Stimulated activated CD8-positive, alpha-beta memory T cell treated with anti-CD3 and anti-CD28 coated beads, Interleukin-12 subunit alpha, Interleukin-12 subunit beta, amount 100 ng/mL, for 4 hours (primary cell): ENCODE data around the gene SASH1.
"Not testable (repeated sequence)": the region's sequence is repeated elsewhere in the genome, so short reads cannot be mapped to it uniquely, and the experiment has no call there.

Experiments used
- DNase-seq: peaks from one replicate; pipeline ENCODE4 v3.0.0-alpha.2; 2020; ENCODE audit warnings: low read depth

Gene SASH1

GRCh38 chr6:148370176-148370575 lies 27.5 kb downstream of the SASH1 start:
- no peak for DNase-seq

- DNase-seq = no peak
Measured at GRCh38 chr6:148374040-148374774, 31.6 kb downstream of the SASH1 start.

DNA sequence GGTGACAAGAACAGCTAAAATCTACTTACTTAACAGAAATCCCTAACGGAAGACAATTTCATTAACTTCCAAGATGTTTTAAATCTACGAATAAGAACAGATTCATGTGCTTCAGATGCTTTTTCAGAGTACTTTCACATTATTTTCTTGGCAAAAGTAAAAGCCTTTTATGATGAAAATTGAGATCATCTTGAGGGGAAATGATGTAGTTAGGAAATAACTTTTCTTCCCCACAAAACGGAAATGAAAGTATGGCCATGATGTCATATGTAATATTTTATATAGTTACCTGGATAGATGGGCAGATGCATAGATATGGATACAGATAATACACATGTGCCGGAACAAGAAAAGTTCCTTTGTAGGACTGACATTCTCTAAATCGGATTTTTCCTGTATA lies 32.8 kb downstream of the SASH1 start:
- no peak for DNase-seq

GRCh38 chr6:148379481-148379880 lies 36.8 kb downstream of the SASH1 start:
- DNase-seq = no peak

- no peak for DNase-seq
Measured at GRCh38 chr6:148379966-148380713, 37.5 kb downstream of the SASH1 start.

GRCh38 chr6:148382051-148382450 lies 39.4 kb downstream of the SASH1 start:
- not testable (repeated sequence) for DNase-seq

DNA sequence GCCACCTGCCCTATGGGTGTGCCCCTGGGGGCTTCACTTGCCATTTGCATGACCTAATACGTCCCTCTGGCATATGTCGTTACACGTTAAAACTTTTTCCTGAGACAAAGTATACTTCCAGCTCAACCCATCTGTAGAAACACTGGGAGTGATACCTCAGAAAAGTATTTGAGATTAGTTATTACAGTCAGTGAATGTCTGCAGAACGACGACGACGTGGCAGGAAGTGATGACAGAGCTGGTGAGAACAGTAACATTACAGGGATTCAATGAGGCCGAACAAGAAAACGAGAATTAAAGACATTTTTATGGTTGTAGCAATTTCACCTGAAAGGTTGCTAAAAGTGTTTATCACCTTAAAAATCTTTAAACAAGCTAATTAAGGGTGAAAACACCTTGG lies 40.2 kb downstream of the SASH1 start:
- DNase-seq = no peak

DNA sequence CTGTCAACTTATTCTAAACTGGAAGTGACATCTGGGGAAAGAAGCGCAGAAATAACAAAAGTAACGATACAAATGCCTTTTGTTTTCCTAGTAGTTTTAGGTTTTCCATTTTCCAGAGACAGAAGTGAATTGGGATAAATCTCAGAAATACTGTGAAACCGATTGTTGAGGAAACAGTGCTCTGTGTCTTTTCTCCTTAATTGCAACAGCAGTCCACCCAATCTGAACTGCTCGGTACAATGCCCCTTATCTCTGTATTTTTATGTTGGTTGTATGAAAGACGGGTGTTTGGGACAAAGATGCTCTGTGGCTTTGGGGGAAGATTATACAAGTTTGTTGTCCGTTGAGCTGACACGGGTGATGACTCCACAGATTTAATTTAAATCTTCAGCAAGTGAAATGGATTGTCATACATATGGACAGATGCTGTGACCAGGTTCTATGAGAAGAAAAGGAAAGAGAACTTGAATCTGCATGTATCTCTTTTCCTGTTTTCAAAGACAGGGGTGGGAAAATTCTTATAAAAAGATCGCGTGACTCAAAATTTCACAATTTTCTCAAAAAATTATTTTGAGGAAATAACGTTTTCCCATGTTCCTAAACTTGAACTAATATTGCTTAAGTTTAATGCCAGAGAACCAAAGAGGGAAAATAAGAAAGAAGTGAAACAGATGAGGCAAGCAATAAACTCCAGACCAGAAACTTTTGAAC lies 41.2 kb downstream of the SASH1 start:
- no peak for DNase-seq

- DNase-seq = no peak
Measured at GRCh38 chr6:148385379-148385778, 42.7 kb downstream of the SASH1 start.

GRCh38 chr6:148388521-148388920 lies 45.9 kb downstream of the SASH1 start:
- DNase-seq = no peak

- DNase-seq = no peak
Measured at GRCh38 chr6:148389086-148389485, 46.4 kb downstream of the SASH1 start.

DNA sequence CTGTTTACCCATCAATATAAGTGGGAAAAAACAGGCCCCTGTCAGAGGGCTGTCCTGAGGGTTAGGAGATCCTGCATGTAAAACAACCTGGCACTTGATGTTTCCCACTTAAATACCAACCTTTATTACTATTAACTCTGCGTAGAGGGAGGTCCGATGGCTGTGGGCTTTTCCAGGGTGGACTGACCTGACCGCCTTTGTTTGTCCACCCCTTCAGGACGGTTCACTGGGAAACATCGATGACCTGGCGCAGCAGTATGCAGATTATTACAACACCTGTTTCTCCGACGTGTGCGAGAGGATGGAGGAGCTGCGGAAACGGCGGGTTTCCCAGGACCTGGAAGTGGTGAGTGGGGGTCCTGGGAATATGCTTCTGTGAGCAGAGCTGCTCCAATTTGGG lies 47.3 kb downstream of the SASH1 start:
- no peak for DNase-seq

DNA sequence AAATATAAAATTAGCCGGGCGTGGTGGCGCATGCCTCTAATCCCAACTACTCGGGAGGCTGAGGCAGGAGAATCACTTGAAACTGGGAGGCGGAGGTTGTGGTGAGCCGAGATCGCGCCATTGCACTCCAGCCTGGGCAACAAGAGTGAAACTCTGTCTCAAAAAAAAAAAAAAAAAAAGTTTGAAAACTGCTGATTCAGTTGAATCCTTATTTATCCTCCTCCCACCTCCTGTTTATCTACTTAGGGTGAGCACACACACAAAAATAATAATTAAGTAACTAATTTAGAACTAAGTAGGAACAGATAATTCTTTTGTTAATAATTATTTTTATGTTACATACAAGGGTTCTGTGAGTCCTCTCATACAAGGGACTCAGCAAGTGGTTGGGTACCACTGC lies 49.5 kb downstream of the SASH1 start:
- not testable (repeated sequence) for DNase-seq

- no peak for DNase-seq
Measured at GRCh38 chr6:148392671-148393070, 50.0 kb downstream of the SASH1 start.

- DNase-seq = no peak
Measured at GRCh38 chr6:148395583-148396101, 53.0 kb downstream of the SASH1 start.

DNA sequence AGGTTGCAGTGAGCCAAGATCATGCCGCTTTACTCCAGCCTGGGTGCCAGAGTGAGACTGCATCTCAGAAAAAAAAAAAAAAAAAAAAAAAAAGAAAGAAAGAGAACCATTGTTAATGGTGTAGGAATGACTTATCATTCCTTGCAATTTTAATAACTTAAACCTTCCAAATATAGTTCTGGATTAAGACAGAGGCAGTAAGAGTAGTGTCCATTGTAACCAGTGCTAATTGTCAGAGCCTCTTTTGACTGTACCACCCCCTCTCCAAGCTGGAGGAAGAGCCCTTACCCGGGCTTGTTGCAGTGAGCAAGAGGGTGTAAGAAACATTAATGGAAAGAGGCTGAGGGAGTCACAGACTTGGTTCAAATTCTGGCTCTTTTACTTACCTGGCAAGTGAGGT lies 53.8 kb downstream of the SASH1 start:
- DNase-seq = no peak

- DNase-seq = no peak
Measured at GRCh38 chr6:148396926-148397325, 54.3 kb downstream of the SASH1 start.

DNA sequence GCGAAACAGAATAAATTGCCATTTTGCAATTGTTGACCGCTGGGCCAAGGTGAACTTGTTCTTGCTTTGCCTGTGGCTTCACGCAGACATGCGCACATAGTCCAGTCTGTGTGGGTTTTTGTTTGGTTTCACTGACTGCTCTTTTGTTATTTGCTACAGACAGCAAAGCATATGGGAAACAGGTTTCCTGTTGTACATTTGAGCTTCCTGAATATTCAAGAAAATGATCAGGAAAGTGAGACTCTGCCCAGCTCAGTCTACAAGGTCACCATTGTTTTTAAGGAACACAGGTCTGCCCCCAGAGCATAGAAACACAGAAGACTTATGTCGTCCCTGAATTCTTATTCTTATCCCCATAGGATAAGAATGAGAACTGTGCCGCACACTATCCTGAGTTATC lies 55.6 kb downstream of the SASH1 start:
- no peak for DNase-seq

GRCh38 chr6:148398678-148399077 lies 56.0 kb downstream of the SASH1 start:
- no peak for DNase-seq

DNA sequence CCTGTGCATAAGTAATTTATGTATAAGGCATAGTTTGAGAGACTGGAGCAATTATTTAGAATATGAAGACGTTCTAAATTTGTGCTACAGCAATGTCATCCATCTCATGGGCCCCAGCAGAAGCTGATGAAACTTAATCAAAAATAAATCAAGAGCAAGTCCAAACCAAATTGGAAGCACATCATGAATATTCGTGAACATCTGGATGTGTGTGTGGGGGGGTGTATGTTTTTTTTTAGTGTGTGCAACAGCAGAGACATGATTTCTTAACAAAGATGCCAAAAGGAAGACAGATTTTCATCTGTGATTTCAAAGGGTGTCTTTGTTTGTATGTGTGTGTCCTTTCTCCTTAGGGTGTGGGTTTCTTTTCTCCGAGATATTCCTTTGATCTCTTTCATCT lies 58.9 kb downstream of the SASH1 start:
- DNase-seq = no peak

DNA sequence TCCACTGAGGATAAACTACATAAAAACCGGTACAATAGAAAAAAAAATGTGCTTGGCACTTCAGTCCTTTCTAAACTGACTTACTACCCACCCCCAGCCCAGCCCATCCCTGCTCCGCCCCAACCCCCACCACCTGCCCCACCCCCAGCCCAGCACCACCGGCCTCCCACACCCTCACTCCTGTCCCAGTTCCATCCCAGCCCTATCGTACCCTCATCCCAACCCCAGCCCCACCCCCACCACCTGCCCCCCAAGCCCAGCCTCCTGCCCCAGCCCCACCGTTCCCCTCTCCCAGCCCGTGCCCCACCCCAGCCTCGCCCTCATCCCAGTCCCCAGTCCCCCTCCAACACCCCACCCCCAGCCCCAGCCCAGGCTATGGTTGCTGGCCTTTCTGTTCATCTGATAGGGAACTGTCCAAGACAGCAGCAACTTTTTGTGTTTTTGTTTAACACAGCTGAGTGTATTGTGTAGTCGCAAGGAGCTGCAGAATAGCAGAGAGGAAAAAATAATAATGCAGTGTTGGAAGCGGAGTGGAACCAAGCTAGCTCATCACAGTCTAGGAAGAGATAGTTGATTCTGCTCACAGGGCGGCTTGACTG lies 61.9 kb downstream of the SASH1 start:
- DNase-seq = no peak

DNA sequence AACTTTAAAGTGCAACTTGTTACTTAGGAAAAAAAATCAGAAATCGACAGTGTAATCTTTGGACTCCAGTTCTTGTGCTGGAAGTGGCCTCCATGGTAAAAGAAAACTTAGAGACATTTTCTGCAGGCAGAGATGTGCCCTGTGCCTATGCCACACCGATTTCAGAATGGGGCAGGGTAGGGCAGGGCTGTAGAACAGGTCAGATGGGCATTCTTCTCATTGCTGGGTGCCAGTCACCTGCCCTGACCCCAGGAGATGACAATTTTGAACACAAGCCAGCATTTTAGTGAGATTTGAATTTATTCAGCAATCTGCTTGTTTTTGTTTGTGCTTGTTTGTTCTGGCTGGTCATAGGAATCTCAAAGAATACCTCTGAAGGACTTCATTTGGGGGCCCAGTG lies 63.3 kb downstream of the SASH1 start:
- no peak for DNase-seq
